ENCODE measurements around the gene CNTNAP5.

CNTNAP5 gene

GRCh38 chr2:124281541-124281940, 256.5 kb downstream of the CNTNAP5 start:
- no peak for DNase-seq

GRCh38 chr2:124283096-124283495, 258.0 kb downstream of the CNTNAP5 start:
- no peak for DNase-seq

- DNase-seq, result no peak
These were observed 261.1 kb downstream of the CNTNAP5 start for GRCh38 chr2:124286089-124286783.

GRCh38 chr2:124289060-124289459, 264.0 kb downstream of the CNTNAP5 start:
- no peak for DNase-seq

GRCh38 chr2:124289615-124290014, 264.5 kb downstream of the CNTNAP5 start:
- no peak for DNase-seq

- DNase-seq, result no peak
These were observed 271.4 kb downstream of the CNTNAP5 start for GRCh38 chr2:124296470-124296869.

GRCh38 chr2:124301915-124302314, 276.8 kb downstream of the CNTNAP5 start:
- no peak for DNase-seq

- DNase-seq, result no peak
These were observed 283.4 kb downstream of the CNTNAP5 start for GRCh38 chr2:124308319-124309062.

GRCh38 chr2:124309563-124310138, 284.6 kb downstream of the CNTNAP5 start:
- no peak for DNase-seq

- DNase-seq, result no peak
These were observed 285.6 kb downstream of the CNTNAP5 start for GRCh38 chr2:124310671-124311070.

GRCh38 chr2:124314084-124314483, 289.0 kb downstream of the CNTNAP5 start:
- no peak for DNase-seq

- DNase-seq, result no peak
These were observed 290.3 kb downstream of the CNTNAP5 start for GRCh38 chr2:124315221-124315880.

GRCh38 chr2:124316133-124316532, 291.0 kb downstream of the CNTNAP5 start:
- no peak for DNase-seq

GRCh38 chr2:124316881-124317605, 292.0 kb downstream of the CNTNAP5 start:
- DNase-seq, result no peak

GRCh38 chr2:124317628-124318027, 292.5 kb downstream of the CNTNAP5 start:
- DNase-seq, result no peak

- DNase-seq, result no peak
These were observed 293.8 kb downstream of the CNTNAP5 start for GRCh38 chr2:124318913-124319312.

GRCh38 chr2:124319577-124319976, 294.5 kb downstream of the CNTNAP5 start:
- DNase-seq, result no peak

- no peak for DNase-seq
These were observed 295.1 kb downstream of the CNTNAP5 start for GRCh38 chr2:124320051-124320688.

- no peak for DNase-seq
These were observed 298.2 kb downstream of the CNTNAP5 start for GRCh38 chr2:124323321-124323720.

GRCh38 chr2:124325667-124326440, 300.8 kb downstream of the CNTNAP5 start:
- no peak for DNase-seq

- no peak for DNase-seq
These were observed 302.2 kb downstream of the CNTNAP5 start for GRCh38 chr2:124327303-124327702.

GRCh38 chr2:124328397-124328796, 303.3 kb downstream of the CNTNAP5 start:
- no peak for DNase-seq

All from CD4-positive, alpha-beta T cell treated with Interleukin-15 for 1 hour (primary cell).